ENCODE data around the gene SHPK. TPM values are rescaled to one million over a fixed set of nuclear protein-coding genes. Genes with fewer than 3 reads are reported as not detected.
A peak's percentile ranks its signal among the peaks of the same experiment; 100 is the strongest.

Gene SHPK
- total RNA-seq, 1 donor from 2014 or later = 15.3 TPM

DNA sequence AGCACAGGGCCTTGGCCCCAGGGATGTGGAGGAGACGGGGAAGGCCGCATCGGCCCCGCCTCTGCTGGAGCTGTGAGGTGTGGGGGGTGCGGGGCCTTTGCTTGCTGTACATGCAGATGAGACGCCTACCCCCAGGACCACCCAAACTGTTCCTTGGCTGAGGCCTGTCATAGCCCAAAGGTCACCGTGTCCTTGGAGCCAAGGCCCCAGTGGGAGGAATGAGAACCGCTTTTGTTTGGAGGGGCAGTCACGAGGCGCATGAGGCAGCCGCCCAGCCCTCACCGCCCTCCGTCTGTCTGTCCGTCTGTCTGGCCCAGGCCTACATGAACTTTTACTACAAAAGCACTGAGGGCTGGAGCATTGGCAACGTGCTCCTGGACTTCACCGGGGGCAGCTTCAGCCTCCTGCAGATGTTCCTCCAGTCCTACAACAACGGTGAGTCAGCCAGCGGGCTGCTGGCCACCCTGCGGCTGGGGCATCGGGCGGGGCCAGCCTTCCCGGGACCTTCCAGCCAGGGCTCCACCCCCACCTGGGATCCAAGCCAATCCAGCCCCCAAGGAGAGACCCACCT is 23.6 kb upstream of the SHPK start:
- peak; percentile 30 for DNase-seq

DNA sequence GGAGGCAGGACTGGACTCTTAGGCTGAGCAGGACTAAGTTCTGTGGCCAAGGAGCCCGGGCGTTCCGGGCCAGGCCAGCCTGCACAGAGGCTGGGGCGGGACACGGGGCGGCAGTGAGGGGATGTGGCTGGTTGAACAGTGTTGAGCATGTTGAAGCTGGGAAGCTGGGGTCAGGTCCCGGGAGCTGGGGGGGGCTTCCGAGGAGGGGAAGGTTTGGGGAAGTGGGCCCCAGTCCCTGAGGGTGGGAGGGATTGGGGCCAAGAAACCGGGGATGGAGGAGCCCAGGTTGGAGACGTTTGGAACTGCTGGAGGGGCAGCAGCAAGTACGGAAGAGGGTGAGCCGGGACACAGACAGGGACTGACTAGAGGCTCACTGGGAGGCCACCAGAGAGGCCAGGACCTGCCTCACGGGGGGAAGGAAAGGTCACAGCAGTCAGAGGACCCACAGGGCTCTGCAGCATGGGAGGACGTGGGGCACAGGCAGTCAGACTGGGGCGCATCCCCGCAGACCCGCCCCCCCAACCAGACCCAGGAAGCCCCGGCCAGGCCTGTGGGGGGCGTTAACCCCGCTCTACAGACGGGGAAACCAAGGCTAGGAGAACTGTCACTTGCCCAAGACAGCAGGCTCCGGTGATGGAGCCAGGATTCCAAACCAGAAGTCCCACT is 22.9 kb upstream of the SHPK start:
- DNase-seq = no peak

DNA sequence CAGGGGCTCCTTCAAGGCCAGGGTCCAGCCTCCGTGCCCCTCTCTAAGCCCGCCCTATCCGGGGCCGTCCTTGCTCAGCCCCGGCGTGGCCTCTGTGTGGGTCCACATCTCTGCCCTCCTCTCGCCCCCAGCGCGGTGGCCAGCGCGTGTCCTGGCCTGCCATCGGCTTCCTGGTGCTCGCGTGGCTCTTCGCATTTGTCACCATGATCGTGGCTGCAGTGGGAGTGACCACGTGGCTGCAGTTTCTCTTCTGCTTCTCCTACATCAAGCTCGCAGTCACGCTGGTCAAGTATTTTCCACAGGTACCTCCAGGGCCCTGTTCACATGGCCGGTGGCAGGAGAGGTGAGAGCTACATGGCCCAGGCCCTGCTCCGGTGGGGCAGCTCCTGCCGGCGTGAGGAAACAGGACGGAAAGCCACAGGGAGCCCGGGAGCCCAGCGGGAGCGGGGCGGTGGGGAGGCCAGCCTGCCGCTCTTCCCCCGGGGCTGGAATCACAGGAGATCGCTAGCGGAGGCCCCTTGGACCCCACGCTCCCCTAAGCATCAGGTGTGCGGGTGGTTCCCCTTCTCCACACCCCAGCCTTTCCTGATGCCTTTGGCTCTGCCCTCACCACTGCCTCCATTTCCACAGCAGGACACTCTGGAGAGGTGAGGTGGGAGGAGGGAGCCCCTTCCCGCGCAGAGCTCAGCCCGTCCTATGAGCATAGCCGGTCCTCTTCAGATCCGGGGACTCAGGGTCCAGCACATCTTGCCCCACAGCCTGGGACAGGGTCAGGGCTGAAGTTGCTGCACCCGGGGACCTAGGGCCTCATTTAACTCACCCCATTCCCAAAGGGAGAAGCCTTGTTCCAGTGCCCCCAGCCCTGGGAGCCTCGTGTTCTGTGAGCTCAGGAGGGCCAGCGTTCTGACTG is 22.1 kb upstream of the SHPK start:
- no peak for DNase-seq

DNA sequence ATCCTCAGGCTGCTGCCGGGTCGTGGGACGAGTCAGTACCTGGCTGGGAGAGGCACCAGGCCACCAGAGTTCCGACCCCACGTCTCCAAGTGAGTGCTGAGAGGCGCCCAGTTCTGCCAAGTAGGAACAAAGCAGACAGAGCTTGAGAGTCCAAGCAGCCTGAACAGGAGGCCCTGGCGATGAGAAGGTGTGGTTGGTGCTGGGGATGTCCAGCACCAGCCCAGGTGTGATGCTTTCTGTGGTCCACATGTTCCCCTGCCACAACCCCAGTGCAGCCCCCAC is 21.5 kb upstream of the SHPK start:
- no peak for DNase-seq

DNA sequence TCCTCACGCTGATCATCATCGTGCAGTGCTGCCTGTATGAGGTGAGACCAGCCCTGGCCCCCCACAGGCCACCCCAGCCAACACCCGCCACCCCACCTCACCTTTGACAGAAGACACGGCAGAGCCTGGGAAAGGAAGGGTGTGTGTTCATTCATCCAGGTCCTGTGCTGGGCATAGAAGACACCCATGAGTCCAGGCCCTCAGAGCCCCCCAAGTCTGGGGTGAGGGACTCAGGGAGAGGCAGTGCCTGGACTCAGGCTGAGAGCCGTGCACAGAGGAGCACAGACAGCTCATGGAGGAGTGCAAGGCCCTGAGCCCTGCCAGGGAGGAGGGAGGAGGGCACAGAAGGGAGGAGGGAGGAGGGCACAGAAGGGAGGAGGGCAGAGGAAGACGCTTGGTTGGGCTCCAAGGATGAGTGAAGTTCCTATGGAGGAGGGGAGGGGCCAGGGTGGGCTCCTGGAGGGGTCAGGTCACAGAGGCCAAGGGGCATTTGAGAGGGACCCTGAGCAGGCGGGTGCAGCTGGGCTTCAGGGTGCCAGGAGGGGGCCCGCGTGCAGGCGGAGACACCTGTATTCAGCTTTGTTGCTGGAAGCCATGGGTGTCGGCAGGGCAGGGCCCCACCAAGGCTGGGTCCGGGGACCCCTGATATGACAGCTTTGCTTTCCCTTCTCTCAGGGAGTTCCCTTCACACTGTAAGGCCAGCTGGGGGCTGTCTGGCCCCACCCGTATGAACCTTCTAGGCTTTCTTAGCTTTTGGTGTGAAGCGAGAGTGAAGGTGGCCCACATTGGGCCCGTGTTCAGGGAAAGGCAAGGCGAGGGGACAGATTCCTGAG is 20.9 kb upstream of the SHPK start:
- DNase-seq = no peak

DNA sequence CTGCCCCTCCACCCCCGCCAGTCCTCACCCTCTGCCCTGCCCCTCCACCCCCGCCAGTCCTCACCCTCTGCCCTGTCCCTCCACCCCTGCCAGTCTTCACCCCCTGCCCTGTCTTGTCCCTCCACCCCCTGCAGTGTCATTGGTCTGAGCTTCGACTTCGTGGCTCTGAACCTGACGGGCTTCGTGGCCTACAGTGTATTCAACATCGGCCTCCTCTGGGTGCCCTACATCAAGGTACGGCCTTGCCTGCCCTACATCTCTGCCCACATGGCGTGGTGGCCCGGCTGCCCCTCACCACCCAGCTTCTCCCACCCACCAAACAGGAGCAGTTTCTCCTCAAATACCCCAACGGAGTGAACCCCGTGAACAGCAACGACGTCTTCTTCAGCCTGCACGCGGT is 20.3 kb upstream of the SHPK start:
- DNase-seq = no peak

DNA sequence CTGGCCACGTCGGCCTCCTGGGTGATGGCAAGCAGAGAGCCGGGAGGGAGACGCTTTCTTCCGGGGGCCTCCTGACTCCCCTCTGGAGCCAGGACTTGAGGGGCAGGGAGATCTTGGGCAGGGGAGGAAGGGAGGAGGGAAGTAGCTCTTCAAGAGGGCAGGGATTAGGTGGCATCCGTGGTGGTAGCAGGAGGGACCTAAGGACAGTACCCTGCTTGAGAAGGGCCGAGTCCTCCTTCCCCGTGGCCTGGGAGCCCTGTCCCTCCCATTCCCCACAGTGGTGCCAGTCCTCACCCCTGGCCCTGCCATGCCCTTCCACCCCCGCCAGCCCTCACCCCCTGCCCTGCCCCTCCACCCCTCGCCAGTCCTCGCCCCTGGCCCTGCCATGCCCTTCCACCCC is 19.7 kb upstream of the SHPK start:
- DNase-seq = no peak

DNA sequence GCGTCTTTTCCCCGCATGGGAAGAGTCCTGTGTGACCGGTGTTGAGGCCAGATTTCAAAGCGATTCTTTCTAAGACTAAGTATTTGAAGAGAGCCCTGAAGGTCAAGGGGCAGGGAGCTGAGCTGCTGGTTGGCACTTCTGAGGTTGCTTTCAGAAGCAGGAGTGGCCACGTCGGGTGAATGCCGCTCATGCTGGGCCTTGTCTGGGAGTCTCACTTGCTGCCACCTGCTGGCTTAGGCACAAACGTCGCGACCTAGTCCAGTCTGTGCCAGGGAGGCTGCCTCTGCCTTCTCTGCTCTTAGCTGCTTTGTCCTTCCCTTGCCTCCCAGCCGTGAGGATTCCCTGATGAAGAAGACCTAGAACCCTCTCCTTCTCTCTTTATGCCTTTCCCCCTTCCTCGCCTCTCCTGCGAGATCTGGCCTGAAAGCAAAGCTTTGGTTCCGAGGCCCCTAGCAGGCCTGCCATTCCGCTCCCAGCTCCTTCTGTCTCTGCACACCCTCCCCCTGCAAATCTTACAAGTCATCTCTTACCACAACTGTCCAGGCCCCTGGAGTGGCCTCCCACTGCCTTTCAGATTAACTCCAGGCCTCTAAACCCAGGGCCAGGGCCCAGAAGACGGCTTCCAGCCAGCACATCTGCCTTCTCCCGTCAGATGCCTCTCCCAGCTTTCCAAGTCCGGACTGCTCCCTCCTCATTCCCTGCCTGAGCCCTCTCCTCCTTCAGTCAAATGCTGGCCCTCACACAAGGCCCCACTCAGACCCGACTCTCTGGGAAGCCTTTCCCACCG is 11.9 kb upstream of the SHPK start:
- peak; percentile 75 for DNase-seq

DNA sequence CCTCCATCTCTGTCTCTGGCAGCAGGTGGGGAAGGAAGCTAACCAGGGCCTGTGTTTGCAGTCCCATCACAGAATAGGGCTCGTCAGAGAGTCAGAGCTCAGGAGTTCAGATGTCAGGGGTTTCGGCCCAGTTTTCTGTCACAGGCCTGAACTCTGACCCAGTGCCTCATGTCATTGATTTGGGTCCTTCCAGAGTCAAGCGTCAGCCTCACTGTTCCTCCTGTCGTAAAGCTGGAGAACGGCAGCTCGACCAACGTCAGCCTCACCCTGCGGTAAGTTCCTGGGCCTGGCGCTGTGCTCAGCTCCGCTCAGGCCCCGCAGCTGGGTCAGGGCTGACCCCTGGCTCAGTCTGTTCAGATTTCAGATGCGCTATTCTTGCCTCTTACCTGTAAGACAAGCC is 11.2 kb upstream of the SHPK start:
- DNase-seq = no peak

DNA sequence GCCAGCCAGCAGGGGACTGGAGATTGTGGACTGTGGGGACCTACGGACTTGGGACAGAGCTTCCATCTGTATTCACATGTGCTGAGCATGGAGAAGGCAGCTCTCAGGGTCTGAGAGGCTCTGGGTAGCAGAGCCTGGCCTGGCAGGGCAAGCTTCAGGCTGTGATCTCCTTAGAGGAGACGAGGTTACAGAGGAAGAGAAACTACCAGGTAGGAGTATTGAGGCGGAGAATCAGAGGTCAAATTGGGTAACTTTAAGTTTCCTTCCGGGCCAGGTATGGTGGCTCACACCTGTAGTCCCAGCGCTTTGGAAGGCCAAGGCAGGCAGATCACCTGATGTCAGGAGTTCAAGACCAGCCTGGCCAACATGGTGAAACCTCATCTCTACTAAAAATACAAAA is 9.3 kb upstream of the SHPK start:
- DNase-seq = no peak

DNA sequence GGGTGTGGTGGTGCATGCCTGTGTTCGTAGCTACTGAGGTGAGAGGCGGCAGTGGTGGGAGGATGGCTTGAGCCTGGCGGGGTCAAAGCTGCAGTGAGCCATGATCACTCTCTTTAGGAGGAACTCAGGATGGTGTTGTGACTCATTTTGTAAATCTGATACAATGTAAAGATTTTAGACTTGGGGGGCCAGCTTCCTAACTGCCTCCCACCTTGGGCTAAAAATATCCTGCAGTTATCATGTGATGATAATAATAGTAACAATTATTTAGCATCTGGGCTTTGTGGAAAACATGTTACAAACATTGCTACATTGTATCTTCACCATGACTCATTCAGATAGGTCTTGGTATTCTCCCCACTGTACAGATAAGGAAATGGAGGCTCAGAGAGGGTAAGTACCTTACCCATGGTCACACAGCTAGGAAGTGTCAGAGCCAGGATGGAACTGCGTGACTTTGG is 7.9 kb upstream of the SHPK start:
- no peak for DNase-seq

DNA sequence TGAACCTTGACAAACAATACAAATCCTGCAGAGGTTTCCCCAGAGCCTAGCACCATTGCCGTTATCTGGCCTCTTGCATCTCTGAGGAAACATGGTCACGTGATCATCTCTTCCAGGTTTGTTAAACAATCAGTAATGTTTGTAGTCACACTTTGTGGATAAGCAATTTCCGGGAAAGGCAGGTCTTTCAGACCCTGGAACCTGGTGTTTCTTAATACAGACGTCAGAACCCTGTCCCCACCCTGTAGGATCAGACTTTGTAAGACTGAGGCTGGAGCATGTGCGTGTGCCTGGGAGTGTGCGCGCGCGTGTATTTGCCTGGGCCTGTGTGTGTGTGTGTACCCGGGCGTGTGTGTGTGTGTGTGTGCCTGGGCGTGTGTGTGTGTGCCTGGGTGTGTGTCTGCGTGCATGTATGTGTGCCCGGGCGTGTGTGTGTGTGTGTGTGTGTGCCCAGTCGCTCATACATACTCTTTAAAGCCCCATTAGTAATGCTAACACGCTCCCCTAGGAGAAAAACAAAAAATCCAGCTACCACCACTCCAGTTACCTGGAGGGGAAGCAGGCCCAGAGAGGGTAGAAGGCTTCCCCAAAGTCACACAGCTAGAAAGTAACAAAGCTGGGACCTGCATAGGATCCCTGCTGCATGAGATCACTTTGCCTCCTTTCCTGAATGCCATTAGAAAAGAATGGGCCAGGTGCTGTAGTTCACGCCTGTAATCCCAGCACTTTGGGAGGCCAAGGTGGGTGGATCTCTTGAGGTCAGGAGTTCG is 5.9 kb upstream of the SHPK start:
- no peak for DNase-seq

DNA sequence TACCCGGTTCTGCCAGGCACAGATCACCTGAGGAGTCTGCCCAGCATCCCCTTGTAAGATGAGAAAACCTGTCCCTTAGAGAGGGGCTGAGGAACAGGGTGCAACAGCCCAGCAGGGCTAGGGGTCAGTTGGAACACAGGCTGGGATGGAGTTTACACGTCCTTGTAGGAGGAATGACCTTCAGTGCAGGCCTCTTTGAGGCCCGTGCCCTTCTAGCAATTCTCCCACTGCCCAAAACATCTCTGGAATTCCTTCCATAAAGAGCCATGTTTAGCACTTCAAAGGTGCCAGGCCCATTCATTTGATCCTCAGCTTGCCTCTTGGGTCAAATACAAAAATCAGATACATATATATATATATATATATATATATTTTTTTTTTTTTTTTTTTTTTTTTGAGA is 5.0 kb upstream of the SHPK start:
- DNase-seq = no peak

DNA sequence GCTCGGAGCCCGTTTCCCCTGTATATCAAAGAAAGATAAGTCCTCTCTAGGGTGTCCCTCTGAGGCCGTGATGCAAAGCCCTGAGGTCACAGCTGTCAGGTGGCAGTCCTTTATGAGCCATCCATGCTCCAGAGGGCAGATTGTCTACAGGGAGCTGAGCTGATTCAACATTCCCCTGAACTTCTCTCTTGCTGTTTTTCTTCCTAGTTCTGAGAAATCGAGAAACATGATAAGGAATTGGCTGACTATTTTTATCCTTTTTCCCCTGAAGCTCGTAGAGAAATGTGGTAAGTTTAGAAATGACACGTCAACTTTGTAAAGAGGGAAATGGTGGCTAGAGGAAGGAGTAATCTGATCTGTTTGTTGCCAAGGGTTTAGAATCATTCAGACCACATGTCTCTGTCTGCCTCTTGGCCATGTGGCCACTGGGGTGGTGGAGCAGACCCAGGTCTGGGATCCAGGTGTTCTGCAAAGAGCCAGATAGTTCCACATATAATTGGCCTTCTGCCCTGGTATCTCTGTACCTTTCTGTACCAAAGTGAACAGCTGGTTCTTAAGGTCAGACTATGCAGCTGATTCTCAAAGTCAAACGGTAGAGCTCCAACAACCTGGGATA is 4.0 kb upstream of the SHPK start:
- DNase-seq = no peak

DNA sequence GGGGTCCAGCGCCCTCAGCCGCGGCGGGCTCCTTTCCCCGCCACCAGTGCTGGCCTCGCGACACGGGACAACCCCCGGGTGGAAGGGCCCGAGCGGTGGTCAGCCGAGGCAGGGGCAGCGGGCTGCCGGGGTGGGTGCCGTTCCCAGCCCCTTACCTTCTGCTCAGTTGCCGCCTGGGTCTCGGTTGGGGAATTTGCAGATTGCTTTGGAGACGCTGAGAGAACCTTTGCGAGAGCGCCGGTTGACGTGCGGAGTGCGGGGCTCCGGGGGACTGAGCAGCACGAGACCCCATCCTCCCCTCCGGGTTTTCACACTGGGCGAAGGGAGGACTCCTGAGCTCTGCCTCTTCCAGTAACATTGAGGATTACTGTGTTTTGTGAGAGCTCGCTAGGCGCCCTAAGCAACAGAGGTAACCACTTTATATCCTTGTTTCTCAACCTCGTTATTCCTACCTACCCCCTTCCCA is 891 bp upstream of the SHPK start:
- DNase-seq = no peak

DNA sequence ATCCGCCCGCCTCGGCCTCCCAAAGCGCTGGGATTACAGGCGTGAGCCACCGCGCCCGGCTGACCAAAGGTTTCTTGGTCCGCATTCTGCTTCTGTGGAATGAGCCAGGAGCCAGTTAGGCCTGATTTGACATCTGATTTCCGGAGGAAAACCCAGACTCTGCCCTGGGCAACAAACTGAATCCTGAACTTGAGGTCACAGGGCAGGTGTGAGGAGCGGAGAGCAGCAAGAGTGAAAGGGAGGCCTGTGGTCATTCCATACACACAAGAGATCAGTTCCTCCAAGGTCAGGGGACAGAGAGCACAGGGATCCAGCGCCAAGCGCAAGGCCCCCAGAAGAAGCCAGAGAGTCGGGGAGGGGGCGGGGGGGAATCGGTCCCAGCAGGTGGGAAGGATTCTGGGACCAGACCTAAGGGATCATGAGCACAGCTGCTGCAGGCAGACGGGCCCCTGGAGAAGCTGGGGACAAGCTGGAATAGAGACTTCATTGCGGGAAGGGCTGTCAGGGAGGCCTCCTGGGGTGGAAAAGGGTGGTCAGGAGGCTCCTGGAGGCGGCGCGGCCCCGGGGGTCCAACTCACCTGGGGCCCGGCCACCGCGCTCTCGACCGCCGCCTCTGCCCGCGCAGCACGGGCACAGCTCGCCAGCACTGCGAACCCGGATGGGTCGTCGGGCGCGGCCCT is 436 bp downstream of the SHPK start:
- DNase-seq = no peak

DNA sequence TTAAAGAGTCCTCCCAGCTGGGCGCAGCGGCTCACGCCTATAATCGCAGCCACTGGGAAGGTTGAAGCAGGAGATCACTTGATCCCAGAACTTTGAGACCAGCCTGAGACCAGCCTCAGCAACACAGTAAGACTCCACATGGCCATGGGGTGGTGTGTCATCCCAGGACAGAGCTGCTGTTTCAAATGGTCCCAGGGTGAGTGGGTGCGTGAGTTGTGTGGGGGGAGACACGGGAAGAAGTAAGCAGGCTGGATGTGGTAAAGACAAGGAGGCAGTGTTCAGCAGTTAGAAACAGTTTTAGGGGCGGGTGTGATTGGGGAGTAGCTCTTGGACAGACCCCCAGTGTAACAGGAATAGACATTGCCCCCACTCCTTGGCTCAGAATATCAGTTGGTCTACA is 3.8 kb downstream of the SHPK start:
- no peak for DNase-seq

DNA sequence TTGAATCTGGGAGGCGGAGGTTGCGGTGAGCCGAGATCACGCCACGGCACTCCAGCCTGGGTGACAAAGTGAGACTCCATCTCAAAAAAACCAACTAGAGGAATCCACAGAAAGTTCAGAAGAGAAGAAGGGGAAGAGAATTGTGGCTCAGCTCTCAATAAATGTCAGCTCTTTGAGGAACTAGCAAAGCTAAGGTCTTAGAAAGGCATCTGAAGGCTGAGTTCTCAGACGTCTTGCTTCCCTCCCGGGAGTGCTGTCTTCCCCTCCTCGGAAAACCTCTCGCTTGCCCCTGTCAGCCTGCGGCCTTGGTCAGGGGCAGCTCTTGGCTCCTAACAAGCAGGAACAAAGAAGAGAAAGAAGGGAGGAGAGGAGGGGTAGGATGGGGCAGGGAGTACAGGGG is 5.3 kb downstream of the SHPK start:
- DNase-seq = no peak

DNA sequence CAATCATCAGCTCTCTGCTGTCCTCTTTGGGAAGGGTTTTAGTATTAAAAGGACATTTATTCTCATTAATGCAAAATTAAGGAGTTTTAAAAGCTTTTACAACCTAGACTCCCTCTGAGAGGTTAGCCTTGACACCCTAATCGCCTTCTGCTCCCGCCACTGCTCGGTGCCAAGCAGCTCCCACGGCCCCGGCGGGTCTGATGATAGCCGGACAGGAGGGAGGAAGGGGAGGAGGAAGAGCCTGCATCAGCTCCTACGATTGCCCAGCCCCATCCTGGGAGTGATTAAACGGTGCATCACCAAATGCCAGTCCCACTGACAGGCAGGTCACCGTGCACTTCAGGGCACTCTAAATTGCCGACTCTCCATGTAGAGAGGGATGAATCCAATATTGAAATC is 8.3 kb downstream of the SHPK start:
- no peak for DNase-seq
